Endothelial cell of umbilical vein (primary cell): ENCODE data around the gene ATXN2L.

Source experiments
- EZH2 ChIP-seq: IDR thresholded peaks from 2 replicates; pipeline ENCODE4 v1.6.1; 2012; ENCODE audit warnings: borderline replicate concordance, low read depth, mild to moderate bottlenecking, moderate library complexity, low read length, inconsistent platforms; ENCODE audit not compliant: severe bottlenecking
- POLR2AphosphoS5 ChIP-seq: IDR thresholded peaks from 2 replicates; pipeline ENCODE4 v1.6.1; 2012; ENCODE audit warnings: low read depth, mild to moderate bottlenecking, control low read depth, low read length, moderate library complexity; ENCODE audit not compliant: insufficient read depth
- TF ChIP-seq, protein P1 (sequence below), 2 donors: IDR thresholded peaks; 1 replicate in 1 of 2; 2 replicates in 1 of 2; pipeline ENCODE4 v1.5.1; 2011; ENCODE audit warnings: low read length in 2 of 2, mild to moderate bottlenecking in 2 of 2, moderate library complexity in 2 of 2, control low read depth in 1 of 2, inconsistent platforms in 1 of 2, low read depth in 1 of 2; ENCODE audit not compliant: insufficient read depth in 1 of 2; ENCODE audit errors: extremely low read depth in 1 of 2
- TF ChIP-seq, protein P2 (sequence below): IDR thresholded peaks from 2 replicates; pipeline ENCODE4 v1.6.1; 2011; ENCODE audit not compliant: insufficient read depth, insufficient read length

DNA sequence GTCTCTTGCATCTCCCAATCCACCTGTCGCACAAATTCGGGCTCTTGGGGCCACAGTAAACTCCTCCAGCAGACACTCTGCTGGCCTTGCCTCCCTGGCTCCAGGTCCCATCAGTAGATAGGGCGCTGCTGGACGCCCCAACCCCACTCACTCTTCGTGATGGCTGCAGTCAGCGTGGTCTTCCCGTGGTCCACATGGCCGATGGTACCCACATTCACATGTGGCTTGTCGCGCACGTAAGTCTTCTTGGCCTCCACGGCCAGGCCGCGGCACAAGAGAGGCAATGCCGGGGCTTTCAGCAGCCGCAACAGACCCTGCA lies 22.9 kb downstream of the ATXN2L start:
- TF ChIP-seq, protein P1, sequence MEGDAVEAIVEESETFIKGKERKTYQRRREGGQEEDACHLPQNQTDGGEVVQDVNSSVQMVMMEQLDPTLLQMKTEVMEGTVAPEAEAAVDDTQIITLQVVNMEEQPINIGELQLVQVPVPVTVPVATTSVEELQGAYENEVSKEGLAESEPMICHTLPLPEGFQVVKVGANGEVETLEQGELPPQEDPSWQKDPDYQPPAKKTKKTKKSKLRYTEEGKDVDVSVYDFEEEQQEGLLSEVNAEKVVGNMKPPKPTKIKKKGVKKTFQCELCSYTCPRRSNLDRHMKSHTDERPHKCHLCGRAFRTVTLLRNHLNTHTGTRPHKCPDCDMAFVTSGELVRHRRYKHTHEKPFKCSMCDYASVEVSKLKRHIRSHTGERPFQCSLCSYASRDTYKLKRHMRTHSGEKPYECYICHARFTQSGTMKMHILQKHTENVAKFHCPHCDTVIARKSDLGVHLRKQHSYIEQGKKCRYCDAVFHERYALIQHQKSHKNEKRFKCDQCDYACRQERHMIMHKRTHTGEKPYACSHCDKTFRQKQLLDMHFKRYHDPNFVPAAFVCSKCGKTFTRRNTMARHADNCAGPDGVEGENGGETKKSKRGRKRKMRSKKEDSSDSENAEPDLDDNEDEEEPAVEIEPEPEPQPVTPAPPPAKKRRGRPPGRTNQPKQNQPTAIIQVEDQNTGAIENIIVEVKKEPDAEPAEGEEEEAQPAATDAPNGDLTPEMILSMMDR (IDR thresholded peaks at IDR 0.05; ENCODE audit: extremely low read depth in 1 of 2, insufficient read depth in 1 of 2, low read depth in 1 of 2, low read length in 2 of 2): no peak
- TF ChIP-seq, protein P2, sequence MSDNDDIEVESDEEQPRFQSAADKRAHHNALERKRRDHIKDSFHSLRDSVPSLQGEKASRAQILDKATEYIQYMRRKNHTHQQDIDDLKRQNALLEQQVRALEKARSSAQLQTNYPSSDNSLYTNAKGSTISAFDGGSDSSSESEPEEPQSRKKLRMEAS: no peak
- TF ChIP-seq EZH2 (no peak), POLR2AphosphoS5 (no peak)
